Stomach (tissue), 4 donors: Measurements from ENCODE around the gene SMPD3.

Source experiments
- CTCF ChIP-seq, 7 experiments: fragments of 450-650 bp in 4 of 7; fragments of 200-600 bp in 3 of 7; sonication (generic) in 3 of 7; IDR thresholded peaks; one replicate each; pipeline ENCODE4 v1.5.1; 2016 to 2019; ENCODE audit warnings: antibody characterized with exemption in 7 of 7, control low read depth in 2 of 7, mild to moderate bottlenecking in 1 of 7
- POLR2AphosphoS5 ChIP-seq, 3 donors: sonication (generic); formaldehyde crosslinking; IDR thresholded peaks; one replicate each; pipeline ENCODE4 v1.6.1; 2016; ENCODE audit warnings: antibody characterized with exemption in 3 of 3

- no peak for TF ChIP-seq CTCF (IDR thresholded peaks at IDR 0.05)
- no peak for TF ChIP-seq POLR2AphosphoS5 (IDR thresholded peaks at IDR 0.05)
Observed at GRCh38 chr16:68463904-68464303, 15.6 kb upstream of the SMPD3 start.
